Fibroblast of skin of right biceps (primary cell): Measurements from ENCODE around the gene NAXD.
A peak's percentile ranks its signal among the peaks of the same experiment; 100 is the strongest.

Source experiments
- DNase-seq: peaks from one replicate; pipeline ENCODE4 v3.0.0-alpha.2; 2013

The NAXD gene

GRCh38 chr13:110615322-110616102 is at the start of gene NAXD:
Gene NAXD, plus strand, starts transcription at chr13:110615545. Its CDS starts 57 bp downstream, at chr13:110615602.
- peak; percentile 97 for DNase-seq

- no peak for DNase-seq
Observed at GRCh38 chr13:110566171-110566570, 49.2 kb upstream of the NAXD start.

- DNase-seq: no peak
Observed at GRCh38 chr13:110568612-110569011, 46.7 kb upstream of the NAXD start.

- DNase-seq: peak; percentile 19
Observed at GRCh38 chr13:110569962-110570361, 45.4 kb upstream of the NAXD start.

- no peak for DNase-seq
Observed at GRCh38 chr13:110570886-110571285, 44.5 kb upstream of the NAXD start.

GRCh38 chr13:110571896-110572777 is 43.2 kb upstream of the NAXD start:
- DNase-seq: no peak

- no peak for DNase-seq
Observed at GRCh38 chr13:110572778-110573118, 42.6 kb upstream of the NAXD start.

- no peak for DNase-seq
Observed at GRCh38 chr13:110574161-110574560, 41.2 kb upstream of the NAXD start.

GRCh38 chr13:110575322-110576069 is 39.8 kb upstream of the NAXD start:
- peak; percentile 30 for DNase-seq

- DNase-seq: no peak
Observed at GRCh38 chr13:110576070-110576394, 39.3 kb upstream of the NAXD start.

GRCh38 chr13:110576736-110577476 is 38.4 kb upstream of the NAXD start:
- no peak for DNase-seq

GRCh38 chr13:110578363-110578762 is 37.0 kb upstream of the NAXD start:
- DNase-seq: no peak

GRCh38 chr13:110580800-110581199 is 34.5 kb upstream of the NAXD start:
- peak; percentile 21 for DNase-seq

- DNase-seq: no peak
Observed at GRCh38 chr13:110581506-110582185, 33.7 kb upstream of the NAXD start.

- no peak for DNase-seq
Observed at GRCh38 chr13:110582421-110582954, 32.9 kb upstream of the NAXD start.

- DNase-seq: no peak
Observed at GRCh38 chr13:110583178-110583865, 32.0 kb upstream of the NAXD start.

GRCh38 chr13:110589793-110590390 is 25.5 kb upstream of the NAXD start:
- no peak for DNase-seq

- no peak for DNase-seq
Observed at GRCh38 chr13:110590577-110590976, 24.8 kb upstream of the NAXD start.

- peak; percentile 82 for DNase-seq
Observed at GRCh38 chr13:110592665-110593064, 22.7 kb upstream of the NAXD start.

- peak; percentile 62 for DNase-seq
Observed at GRCh38 chr13:110593430-110594130, 21.8 kb upstream of the NAXD start.
